Activated CD4-positive, CD25-positive, alpha-beta regulatory T cell treated with anti-CD3 and anti-CD28 coated beads, Interleukin-2, amount 50 U/mL, for 16 hours (primary cell): ENCODE results near the gene HMOX1.

ENCODE experiments used
- DNase-seq: peaks from one replicate; pipeline ENCODE4 v3.0.0-alpha.2; 2020; ENCODE audit warnings: low read depth, low spot score

The HMOX1 gene

DNA sequence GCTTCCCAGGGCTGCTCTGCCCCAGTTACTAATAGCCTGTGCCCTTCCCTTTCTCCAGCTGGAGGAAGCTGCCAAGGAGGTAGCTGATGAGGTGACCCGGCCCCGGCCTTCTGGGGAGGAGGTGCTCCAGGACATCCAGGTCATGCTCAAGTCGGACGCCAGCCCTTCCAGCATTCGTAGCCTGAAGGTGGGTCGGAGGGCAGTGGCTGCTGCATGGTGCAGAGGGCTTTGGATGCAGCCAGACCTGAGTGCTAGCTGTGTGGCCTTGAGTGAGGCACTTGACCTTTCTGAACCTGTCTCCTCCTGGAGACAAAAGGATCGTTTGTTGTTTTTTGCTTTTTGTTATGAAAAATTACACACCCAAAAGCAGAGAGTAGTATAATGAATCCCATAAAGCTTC is 22.5 kb downstream of the HMOX1 start:
- DNase-seq = no peak

DNA sequence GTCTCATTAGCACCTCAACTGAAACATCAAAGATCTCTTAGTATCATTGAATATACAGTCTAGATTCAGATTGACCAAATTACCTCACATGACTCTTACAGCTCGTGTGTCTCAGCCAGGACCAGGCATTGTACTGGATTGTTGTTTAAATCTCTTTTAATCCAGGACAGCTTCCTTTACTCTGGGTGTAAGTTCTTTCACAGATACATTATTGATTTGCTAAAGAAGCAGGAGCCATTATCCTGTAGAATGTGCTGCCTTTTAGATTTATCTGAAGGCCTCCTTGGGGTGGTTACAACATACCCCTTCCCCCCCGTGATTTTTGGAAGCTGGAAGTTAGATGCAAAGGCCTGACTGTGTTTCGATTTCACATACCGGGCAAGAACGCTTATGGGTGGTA is 23.3 kb downstream of the HMOX1 start:
- DNase-seq = no peak

DNA sequence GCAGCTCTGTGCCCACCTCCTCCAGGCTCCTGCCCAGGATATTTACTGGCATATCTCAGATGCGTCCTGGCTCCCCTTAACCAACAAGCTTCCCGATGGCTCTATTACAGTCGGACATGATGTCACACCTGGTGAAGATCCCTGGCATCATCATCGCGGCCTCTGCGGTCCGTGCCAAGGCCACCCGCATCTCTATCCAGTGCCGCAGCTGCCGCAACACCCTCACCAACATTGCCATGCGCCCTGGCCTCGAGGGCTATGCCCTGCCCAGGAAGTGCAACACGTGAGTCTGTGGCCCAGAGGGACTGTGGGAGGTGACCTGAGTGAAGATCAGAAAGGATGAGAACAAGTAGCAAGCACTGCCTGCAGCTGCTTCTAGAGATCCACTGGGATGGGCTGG is 25.5 kb downstream of the HMOX1 start:
- DNase-seq = no peak

DNA sequence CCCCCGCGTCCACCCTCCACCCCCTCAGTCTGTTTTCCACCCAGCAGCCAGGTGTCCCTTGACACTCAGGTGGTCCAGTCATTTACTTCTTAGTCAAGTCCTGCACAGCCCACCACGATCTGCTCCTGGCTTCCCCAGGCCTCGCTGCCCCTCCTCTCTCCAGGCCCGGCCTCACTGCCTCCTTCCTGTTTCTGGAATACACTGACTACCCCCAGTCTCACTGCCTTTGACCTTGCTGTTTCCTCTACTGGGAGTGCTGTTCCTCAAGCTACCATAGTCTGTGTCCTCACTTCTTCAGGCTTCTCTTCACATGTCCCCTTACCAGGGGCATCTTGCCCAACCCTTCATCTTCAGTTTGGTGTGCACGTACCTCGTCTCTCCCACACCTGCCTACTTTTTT is 26.5 kb downstream of the HMOX1 start:
- DNase-seq = no peak

DNA sequence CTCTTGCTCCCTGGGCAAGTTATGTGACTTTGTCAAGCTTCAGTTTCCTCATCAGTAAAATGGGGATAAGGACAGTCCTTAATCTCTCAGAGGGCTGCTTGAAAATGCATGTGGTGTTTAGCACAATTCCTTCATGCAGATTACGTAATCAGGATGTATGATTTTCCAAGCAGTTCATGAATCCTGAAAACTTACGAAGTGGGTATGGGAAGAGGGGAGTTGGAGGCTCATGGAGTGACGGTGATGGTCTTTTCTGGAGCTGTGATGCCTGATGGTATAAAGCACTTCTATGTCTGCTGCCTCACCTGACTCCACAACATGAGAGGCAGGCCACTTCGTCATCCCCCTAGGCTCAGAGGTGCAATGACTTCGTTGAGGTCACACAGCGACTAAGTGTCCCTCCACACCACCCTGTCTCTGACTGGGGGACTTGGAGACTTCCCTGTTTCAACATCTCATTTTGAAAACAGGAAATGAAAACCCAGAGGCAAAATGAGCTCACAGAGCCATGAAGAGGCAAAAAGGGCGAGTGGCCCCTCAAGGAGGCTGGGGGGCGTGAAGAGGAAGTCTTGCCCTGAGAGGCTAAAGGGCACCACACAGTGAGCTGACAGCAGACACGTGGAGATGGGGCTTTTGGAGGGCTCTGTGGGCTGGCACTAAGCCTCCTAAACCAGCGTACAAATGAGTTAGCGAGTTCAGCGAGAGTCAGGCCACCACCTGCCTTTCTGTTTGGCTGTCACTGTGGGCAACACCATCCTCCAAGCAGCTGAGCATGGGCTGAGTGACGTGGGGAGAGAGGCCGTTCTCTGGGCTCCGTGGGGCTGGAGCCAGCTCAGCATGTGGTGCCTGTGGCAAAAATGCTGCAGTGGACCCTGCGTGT is 29.1 kb downstream of the HMOX1 start:
- DNase-seq = no peak

DNA sequence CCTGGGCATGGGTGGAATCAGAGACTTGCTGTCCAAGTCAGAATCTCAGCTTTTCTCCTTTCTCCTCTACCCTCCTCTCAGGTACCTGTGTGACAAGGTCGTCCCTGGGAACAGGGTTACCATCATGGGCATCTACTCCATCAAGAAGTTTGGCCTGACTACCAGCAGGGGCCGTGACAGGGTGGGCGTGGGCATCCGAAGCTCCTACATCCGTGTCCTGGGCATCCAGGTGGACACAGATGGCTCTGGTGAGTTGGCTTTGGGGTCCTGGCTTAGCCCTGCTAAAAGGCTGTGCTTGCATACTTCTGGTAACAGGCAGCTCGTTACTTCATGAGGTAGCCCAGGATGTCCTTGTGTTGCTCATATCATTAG is 29.8 kb downstream of the HMOX1 start:
- DNase-seq = no peak

DNA sequence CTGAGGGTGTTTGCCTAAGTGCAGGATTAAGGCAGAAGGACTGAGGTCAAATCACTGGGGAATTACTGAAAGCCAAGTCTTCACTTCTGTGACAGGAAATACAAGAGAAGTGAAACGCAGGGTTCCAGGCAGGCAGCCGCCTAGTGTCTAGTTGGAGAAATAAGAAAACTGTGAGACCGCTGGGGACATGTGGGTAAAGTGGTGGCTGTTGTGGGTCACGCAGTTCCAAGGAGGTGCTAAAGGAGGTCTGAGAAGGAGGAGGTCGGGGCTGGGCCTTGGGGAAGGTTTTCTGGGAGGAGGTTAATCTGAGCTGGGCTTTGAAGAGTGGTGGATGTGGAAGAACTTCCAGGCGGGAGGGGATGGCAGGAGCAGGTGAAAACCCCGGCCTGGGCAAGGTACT is 30.2 kb downstream of the HMOX1 start:
- DNase-seq = no peak

DNA sequence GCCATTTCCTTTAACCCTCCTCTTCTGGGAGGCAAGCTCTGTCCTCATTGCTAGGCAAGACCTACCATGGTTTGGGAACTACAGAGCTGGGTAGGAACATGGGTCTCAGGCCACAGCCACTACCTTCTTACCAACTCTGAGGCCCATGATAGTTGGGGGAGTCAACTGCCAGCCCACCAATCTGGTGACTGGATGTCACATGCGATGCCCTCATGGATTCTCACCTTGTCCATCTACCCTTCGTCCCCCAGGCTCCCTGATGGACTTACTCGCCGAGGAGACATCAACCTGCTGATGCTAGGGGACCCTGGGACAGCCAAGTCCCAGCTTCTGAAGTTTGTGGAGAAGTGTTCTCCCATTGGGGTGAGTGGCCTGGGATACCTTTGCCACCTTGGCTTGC is 32.7 kb downstream of the HMOX1 start:
- DNase-seq = no peak

DNA sequence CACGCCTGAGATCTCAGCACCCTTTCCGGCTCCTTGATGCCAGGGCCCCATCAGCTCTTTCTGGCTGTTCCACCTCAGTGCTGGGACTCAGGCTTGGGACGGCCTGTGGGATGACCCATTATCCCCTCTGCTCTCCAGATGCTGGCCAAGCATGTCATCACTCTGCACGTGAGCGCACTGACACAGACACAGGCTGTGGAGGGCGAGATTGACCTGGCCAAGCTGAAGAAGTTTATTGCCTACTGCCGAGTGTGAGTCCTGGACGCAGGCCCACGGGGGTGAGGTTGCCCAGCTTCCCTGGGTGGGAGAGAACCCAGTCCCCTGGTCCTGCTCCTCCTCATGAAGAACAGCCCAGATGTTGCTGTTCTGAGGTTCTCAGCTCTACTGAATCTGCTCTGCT is 36.7 kb downstream of the HMOX1 start:
- no peak for DNase-seq

DNA sequence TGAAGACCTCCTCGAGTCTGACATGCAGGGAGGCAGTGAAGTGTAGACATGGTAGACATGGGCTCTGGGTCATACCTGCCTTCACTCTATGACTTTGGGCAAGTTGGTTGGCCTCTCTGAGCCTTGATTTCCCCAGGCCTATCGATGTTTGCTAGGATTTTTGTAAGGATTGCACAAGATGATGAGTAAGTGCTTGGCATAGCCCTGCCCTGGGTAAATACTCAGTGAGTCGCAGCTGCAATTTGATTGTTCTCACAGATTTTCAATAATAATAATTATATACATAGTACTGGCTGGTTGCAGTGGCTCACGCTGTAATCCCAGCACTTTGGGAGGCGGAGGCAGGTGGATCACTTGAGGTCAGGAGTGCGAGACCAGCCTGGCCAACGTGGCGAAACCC is 37.2 kb downstream of the HMOX1 start:
- DNase-seq = no peak

DNA sequence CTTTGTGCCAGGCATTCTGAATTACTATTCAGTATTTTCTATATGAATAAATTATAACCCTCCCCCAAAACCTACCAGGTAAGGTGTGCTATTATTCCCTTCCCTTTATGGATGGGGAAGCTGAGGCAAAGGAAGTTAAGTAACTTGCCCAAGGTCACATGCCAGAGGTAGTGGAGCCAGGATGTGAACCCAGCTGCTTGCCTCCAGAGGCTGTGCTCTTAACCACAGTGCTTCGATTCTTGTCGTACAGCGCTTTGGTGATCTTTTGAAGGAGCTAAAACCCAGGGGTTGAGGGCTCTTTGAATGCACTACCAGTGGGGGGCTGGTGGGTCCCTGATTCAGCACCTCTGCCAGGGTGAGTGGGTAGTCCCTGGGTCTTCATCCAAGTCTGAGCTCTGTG is 37.8 kb downstream of the HMOX1 start:
- DNase-seq = no peak

DNA sequence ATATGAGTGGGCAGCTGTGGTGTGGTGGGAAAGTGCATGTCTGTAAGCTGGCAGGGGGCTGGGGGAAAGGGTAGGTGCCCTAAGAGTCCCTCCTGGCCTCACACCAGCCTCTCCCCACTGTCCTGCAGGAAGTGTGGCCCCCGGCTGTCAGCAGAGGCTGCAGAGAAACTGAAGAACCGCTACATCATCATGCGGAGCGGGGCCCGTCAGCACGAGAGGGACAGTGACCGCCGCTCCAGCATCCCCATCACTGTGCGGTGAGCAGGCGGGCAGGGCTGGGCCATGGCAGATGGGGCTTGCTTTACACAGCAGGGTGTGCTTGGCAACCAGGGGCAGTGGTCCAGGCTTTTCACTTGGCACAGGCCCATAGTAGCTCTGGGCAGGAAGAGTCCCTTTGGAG is 38.9 kb downstream of the HMOX1 start:
- DNase-seq = no peak

DNA sequence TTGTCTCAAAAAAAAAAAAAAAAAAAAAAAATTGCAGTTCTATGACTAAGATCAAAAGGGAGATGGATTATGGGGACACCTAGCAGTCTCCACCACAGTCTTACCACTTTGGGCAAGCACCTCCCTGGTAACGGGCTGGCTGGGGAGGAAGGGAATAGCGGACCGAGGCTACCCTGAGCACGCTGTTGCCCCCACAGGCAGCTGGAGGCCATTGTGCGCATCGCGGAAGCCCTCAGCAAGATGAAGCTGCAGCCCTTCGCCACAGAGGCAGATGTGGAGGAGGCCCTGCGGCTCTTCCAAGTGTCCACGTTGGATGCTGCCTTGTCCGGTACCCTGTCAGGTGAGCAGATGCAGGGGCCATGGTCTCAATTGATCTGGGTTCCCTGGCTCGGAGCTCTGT is 40.2 kb downstream of the HMOX1 start:
- no peak for DNase-seq

DNA sequence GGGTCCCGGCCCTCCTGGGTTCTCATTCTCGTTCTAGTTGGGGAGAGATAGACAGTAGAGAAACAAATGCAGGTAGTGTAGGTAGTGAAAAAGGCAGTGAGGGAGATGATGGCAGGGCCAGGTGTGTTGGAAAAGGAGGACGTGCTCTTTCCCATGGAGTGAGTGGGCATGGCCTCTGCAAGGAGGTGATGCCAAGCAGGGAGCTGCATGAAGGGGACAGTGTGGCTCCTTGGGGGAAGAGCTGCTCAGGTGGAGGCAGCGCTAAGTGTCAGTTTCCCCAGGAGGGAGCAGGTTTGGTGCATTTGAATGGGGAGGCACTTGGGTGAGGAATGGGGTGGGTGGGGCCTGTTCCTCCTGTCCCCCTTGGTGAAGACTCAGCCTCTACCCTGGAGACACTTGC is 41.2 kb downstream of the HMOX1 start:
- no peak for DNase-seq

DNA sequence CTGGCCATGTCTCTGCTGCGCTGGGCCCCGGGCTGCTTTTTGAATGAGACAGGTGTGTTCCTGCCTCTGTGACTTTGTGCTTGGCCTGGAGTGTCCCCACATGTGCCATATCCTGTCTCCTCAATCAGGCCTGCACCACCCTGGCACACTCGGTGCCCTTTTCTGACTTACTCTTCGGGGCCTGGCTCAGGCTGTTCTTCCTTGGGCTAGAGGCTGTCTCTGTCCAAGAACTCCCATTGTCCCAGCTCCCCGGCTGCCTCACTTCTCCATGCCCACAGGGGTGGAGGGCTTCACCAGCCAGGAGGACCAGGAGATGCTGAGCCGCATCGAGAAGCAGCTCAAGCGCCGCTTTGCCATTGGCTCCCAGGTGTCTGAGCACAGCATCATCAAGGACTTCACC is 42.0 kb downstream of the HMOX1 start:
- DNase-seq = no peak

DNA sequence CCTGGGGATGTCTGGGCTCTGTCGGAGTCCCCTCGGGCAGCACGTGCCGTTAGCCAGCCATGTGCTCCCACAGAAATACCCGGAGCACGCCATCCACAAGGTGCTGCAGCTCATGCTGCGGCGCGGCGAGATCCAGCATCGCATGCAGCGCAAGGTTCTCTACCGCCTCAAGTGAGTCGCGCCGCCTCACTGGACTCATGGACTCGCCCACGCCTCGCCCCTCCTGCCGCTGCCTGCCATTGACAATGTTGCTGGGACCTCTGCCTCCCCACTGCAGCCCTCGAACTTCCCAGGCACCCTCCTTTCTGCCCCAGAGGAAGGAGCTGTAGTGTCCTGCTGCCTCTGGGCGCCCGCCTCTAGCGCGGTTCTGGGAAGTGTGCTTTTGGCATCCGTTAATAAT is 43.2 kb downstream of the HMOX1 start:
- DNase-seq = no peak

DNA sequence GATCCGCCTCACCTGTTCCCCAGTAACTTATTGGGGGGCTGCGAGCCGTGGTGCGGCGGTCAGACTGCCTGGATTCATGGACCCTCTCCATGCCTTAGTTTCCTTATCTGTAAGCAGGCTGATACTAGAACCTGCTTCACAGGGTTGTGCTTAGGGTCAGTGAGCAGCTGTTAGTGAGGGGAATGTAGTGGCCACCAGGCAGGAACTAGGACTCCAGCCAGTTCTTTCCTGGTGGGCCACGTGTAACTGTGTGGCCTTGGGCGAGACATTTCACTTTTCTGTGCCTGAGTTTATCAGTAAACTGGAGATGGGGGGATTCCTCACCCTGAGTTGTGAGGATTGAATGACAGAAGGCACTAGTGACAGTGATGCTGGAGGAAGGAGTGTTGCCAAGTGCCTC is 43.9 kb downstream of the HMOX1 start:
- no peak for DNase-seq

DNA sequence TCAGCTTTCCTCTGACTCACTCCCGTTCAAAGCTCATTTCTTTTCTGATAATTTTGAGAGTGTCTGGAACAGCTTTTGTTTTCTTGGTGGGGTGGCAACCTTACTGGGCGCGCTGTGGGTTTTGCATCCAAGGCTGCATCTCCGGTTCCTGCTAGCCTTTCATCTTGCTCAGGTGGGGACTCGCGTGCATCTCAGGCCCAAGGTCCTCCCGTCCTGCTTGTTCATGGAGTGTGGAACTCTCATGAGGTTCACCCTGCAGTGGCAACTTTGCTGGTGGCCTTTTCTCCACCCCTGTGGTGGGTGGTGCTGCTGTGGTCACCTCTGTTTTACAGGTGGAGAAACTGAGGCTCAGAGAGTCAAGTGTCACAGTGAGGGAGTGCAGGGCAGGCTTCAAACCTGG is 44.6 kb downstream of the HMOX1 start:
- no peak for DNase-seq

DNA sequence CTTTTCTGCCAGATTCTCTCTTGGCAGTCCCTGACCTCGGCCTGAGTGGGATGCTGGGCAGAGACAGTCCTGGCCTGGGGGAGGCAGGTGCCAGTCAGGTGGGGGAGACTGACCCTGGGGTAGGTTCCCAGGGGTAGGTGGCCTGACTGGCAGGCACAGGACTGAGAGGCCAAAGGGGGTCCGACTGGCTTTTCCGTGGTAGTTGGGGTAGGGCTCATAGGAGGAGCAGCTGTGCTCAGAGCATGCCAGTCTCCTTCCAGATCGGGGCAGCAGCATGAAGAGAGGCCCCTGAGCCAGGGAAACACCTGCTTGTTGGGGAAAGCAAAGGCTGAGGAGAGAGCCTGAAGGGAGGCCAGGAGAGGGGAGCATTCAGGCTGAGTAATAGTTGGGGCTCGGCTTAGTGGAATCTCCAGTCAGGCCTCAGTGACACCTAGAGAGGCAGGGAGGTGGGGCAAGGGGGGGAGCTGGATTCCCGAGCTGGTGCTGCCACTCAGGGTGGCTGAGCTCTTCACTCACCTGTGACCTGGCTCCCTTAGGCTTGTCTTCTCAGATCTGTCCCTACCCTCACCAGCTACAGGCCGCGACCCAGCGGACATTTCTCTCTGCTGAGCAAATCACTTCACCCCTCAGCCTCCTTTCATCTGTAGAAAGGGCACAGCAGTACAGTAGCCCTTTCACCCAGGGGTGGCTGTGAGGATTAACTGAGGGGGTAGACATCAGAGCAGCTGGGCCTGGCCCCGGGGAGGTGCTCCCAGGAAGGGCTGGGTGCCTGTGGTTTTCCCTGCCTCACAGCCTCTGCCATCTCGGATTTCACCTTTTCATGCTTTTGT is 45.3 kb downstream of the HMOX1 start:
- DNase-seq = no peak

DNA sequence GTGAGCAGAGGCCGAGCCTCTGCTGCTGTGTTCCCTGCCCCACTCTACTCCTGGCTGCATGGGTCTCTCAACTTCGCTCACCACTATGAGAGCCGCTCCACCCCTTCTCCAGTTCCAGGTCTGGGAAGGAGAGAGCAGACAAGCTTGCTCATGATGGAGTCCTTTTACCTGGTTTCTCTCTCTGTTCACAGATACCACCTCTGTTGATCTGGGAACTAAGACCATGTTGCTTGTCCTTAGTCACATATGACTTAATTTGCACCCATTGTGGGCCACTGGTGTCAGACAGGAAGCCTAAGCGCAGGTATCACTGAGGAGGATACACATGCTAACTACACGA is 45.9 kb downstream of the HMOX1 start:
- DNase-seq = no peak

DNA sequence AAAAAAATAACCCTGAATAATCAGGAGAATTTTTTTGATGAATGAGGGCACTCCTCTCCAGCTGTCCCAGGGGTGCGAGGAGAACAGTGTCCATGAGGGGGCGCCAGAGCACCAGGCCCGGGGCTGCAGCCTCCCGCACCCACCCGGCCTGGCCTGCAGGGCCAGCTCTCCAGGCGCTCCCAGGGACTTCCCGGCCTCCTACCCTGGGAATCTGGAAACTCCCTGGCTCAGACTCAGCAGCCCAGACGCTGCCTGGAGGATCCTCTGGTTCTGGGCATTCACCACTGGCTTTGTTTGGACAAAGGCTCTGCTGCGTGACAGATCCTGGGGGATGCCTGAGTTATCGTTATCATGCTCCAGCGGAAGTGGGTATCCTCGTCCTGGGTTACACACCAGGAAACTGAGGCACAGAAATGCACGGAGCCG is 50.0 kb downstream of the HMOX1 start:
- peak; percentile 39 for DNase-seq

DNA sequence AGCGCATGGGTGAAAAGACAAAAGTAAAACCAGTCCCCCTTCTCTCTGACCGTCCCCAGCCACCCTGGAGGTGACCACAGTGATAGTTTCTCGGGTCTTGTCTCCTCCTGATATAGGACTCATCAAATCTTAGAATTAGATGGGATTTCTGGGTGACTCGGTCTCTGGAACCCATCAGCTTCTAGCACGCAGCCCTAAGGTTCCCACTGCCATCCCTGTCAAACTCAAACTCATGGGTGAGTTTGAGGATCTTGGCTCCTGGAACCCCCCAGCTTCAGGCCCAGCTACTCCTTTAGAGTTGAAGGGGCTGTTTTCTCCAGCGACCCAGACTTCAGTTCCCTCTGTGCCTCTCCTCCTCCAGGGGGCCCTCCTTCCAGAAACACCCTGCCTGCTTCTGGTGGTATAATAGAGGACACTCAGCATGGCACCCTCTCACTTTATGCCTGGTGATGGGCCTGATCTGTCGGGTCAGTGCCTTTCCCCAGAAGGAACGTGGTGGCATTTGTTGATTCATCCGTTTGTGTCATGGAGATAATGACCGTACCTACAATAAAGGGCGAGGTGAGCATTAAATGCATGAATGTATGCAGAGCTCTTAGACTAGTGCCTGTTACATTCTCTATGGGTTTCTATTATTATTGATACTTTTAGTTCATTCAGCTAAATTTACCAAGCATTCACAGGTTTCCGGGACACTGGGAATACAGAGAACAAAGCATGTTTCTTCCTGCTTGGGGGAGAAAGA is 50.8 kb downstream of the HMOX1 start:
- no peak for DNase-seq
